H9 (cell line): Measurements from ENCODE around the gene MTCL1. TPM values are rescaled to one million over a fixed set of nuclear protein-coding genes. Genes with fewer than 3 reads are reported as not detected.

Experiments used
- DNase-seq: peaks from one replicate; pipeline ENCODE4 v3.0.0-alpha.2; 2017
- H2AFZ ChIP-seq: one replicate; pipeline ENCODE4 v1.6.1; 2013; ENCODE audit warnings: mild to moderate bottlenecking, low read length, control low read depth, moderate library complexity
- H2AK5ac ChIP-seq: 2 replicates; pipeline ENCODE4 v1.6.1; 2013; ENCODE audit warnings: low read length, control low read depth, mixed read lengths; ENCODE audit not compliant: insufficient read length
- H2BK120ac ChIP-seq: one replicate; pipeline ENCODE4 v1.6.1; 2013; ENCODE audit warnings: low read depth, mild to moderate bottlenecking, low read length, control low read depth, inconsistent platforms; ENCODE audit not compliant: poor library complexity, severe bottlenecking
- H2BK12ac ChIP-seq: 2 replicates; pipeline ENCODE4 v1.6.1; 2013; ENCODE audit warnings: low read length, control low read depth, mixed read lengths, low read depth; ENCODE audit not compliant: insufficient read length
- H2BK15ac ChIP-seq: 2 replicates; pipeline ENCODE4 v1.6.1; 2013; ENCODE audit warnings: low read depth, low read length, control low read depth
- H2BK20ac ChIP-seq: one replicate; pipeline ENCODE4 v1.6.1; 2013; ENCODE audit warnings: low read depth, mild to moderate bottlenecking, low read length, control low read depth, inconsistent platforms; ENCODE audit not compliant: poor library complexity, severe bottlenecking
- H2BK5ac ChIP-seq: 2 replicates; pipeline ENCODE4 v1.6.1; 2013; ENCODE audit warnings: low read length, control low read depth, mixed read lengths; ENCODE audit not compliant: insufficient read length
- H3K14ac ChIP-seq: 2 replicates; pipeline ENCODE4 v1.6.1; 2013; ENCODE audit warnings: low read length, control low read depth; ENCODE audit not compliant: insufficient read depth
- H3K18ac ChIP-seq: 2 replicates; pipeline ENCODE4 v1.6.1; 2013; ENCODE audit warnings: low read depth, mild to moderate bottlenecking, mixed read lengths, low read length, control low read depth; ENCODE audit not compliant: insufficient read length
- H3K23ac ChIP-seq: 2 replicates; pipeline ENCODE4 v1.6.1; 2013; ENCODE audit warnings: low read length, control low read depth, mixed read lengths, low read depth; ENCODE audit not compliant: insufficient read length
- H3K23me2 ChIP-seq: 2 replicates; pipeline ENCODE4 v1.6.1; 2013; ENCODE audit warnings: low read depth, mild to moderate bottlenecking, mixed read lengths, low read length, control low read depth; ENCODE audit not compliant: insufficient read length, poor library complexity, severe bottlenecking
- H3K27ac ChIP-seq: 2 replicates; pipeline ENCODE4 v1.5.1; 2013; ENCODE audit warnings: low read length, control low read depth, mixed read lengths, low read depth; ENCODE audit not compliant: insufficient read length
- H3K27me3 ChIP-seq: 2 replicates; pipeline ENCODE4 v1.6.1; 2013; ENCODE audit warnings: low read length, control low read depth, inconsistent platforms; ENCODE audit not compliant: insufficient read depth
- H3K4ac ChIP-seq: 2 replicates; pipeline ENCODE4 v1.6.1; 2013; ENCODE audit warnings: low read depth, mild to moderate bottlenecking, control low read depth, inconsistent platforms, low read length, moderate library complexity
- H3K4me1 ChIP-seq: 2 replicates; pipeline ENCODE4 v1.6.1; 2013; ENCODE audit warnings: low read length, control low read depth, inconsistent platforms; ENCODE audit not compliant: insufficient read depth
- H3K4me2 ChIP-seq: 2 replicates; pipeline ENCODE4 v1.6.1; 2013; ENCODE audit warnings: low read length, control low read depth, mixed read lengths; ENCODE audit not compliant: insufficient read length, insufficient read depth
- H3K56ac ChIP-seq: 2 replicates; pipeline ENCODE4 v1.6.1; 2013; ENCODE audit warnings: low read depth, mild to moderate bottlenecking, mixed read lengths, low read length, control low read depth; ENCODE audit not compliant: insufficient read length
- H3K79me1 ChIP-seq: 2 replicates; pipeline ENCODE4 v1.6.1; 2013; ENCODE audit warnings: low read depth, mild to moderate bottlenecking, moderate library complexity, low read length, control low read depth, inconsistent platforms; ENCODE audit not compliant: insufficient read depth, poor library complexity, severe bottlenecking
- H3K79me2 ChIP-seq: 2 replicates; pipeline ENCODE4 v1.6.1; 2013; ENCODE audit warnings: low read length, control low read depth, inconsistent platforms; ENCODE audit not compliant: insufficient read depth
- H3K9ac ChIP-seq: 2 replicates; pipeline ENCODE4 v1.6.1; 2013; ENCODE audit warnings: low read length, control low read depth, mixed read lengths; ENCODE audit not compliant: insufficient read length; ENCODE audit errors: extremely low read depth
- H3K9me3 ChIP-seq: one replicate; pipeline ENCODE4 v1.6.1; 2013; ENCODE audit warnings: low read depth, low read length, inconsistent platforms; ENCODE audit not compliant: control insufficient read depth
- H3T11ph ChIP-seq: one replicate; pipeline ENCODE4 v1.6.1; 2013; ENCODE audit warnings: mild to moderate bottlenecking, low read length, control low read depth, inconsistent platforms
- H4K20me1 ChIP-seq: one replicate; pipeline ENCODE4 v1.6.1; 2013; ENCODE audit not compliant: control insufficient read depth, insufficient read length, insufficient read depth
- H4K5ac ChIP-seq: 2 replicates; pipeline ENCODE4 v1.6.1; 2013; ENCODE audit warnings: low read depth, mild to moderate bottlenecking, mixed read lengths, low read length, control low read depth; ENCODE audit not compliant: insufficient read length
- H4K8ac ChIP-seq: replicated peaks from 2 replicates; pipeline ENCODE4 v1.6.1; 2013; ENCODE audit warnings: low read length, control low read depth, mixed read lengths, low read depth; ENCODE audit not compliant: insufficient read length
- H4K91ac ChIP-seq: 2 replicates; pipeline ENCODE4 v1.6.1; 2013; ENCODE audit warnings: low read depth, mild to moderate bottlenecking, moderate library complexity, mixed read lengths, low read length, control low read depth; ENCODE audit not compliant: insufficient read length
- H3K27ac Mint-ChIP-seq, 3 experiments: 2 replicates in 2 of 3; 3 replicates in 1 of 3; pipeline ENCODE4 v1.8.0; 2020 to 2021; ENCODE audit warnings: mixed read lengths in 3 of 3, mild to moderate bottlenecking in 1 of 3, moderate library complexity in 1 of 3
- H3K27me3 Mint-ChIP-seq: 2 replicates; pipeline ENCODE4 v1.8.0; 2021; ENCODE audit warnings: low read depth, mild to moderate bottlenecking, moderate library complexity, mixed read lengths
- H3K36me3 Mint-ChIP-seq, 3 experiments: 2 replicates in 2 of 3; 3 replicates in 1 of 3; pipeline ENCODE4 v1.8.0; 2020 to 2021; ENCODE audit warnings: low read depth in 3 of 3, mixed read lengths in 3 of 3; ENCODE audit not compliant: insufficient read depth in 1 of 3
- H3K4me1 Mint-ChIP-seq, 2 experiments: 2 replicates each; pipeline ENCODE4 v1.8.0; 2020; ENCODE audit warnings: mixed read lengths in 2 of 2
- H3K4me3 Mint-ChIP-seq, 2 experiments: 2 replicates in 1 of 2; 3 replicates in 1 of 2; pipeline ENCODE4 v1.8.0; 2020 to 2021; ENCODE audit warnings: mild to moderate bottlenecking in 2 of 2, mixed read lengths in 2 of 2, moderate library complexity in 1 of 2
- H3K9me3 Mint-ChIP-seq, 2 experiments: 2 replicates in 1 of 2; 3 replicates in 1 of 2; pipeline ENCODE4 v1.8.0; 2020; ENCODE audit warnings: mild to moderate bottlenecking in 2 of 2, mixed read lengths in 2 of 2, moderate library complexity in 1 of 2
- CTCF ChIP-seq: fragments of 200-600 bp; sonication (generic); conservative IDR thresholded peaks from 3 replicates; pipeline ENCODE4 v1.8.0; 2021; ENCODE audit warnings: antibody characterized with exemption, mild to moderate bottlenecking
- WGBS: extraction: QIAGEN DNeasy Blood & Tissue Kit; methylation state at CpG from one replicate; pipeline ENCODE4 v1.1.7; 2013; ENCODE audit warnings: missing lambda C conversion rate, low lambda C conversion rate, mixed read lengths; ENCODE audit not compliant: insufficient read length; ENCODE audit errors: extremely low coverage; 5-methylcytosine and 5-hydroxymethylcytosine counted together
- total RNA-seq: library from RNA; stranded (reverse); gene quantifications from 2 replicates; pipeline ENCODE4 v1.2.1, GENCODE V29; 2021

Gene MTCL1
- total RNA-seq, 1 experiment from 2014 or later: 50.7 TPM

DNA sequence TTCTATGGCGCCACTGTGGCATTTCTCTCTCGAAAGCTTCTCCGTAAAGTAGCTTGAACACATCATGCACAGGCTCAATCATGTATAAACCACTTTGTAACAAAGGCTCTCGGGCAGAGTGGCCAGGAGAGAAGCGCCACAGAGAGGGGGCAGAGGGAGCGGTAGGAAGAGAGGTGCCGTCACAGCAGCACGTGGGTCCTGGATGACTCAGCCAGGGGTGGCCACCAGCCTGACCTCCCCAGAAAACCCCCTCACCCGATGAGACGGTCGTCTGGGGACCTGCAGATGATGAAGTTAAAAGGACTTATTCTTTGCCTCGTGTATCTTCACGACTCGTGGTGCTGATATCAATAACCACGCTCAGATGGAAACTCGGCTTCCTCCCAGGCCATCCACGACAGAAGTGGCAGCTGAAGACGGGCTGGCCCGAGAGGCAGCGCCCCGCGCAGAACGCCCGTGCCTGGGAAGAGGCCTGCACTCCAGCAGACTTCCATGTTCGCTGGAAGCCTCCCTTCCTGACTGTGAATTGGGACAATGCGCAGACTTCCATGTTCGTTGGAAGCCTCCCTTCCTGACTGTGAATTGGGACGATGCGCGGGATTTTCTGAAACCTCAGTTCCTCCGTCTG, 46.4 kb upstream of the MTCL1 start:
- Histone ChIP-seq H2AFZ (no peak overlapping the region), H3K23ac (no peak overlapping the region), H3T11ph (no peak overlapping the region), H3K14ac (peak overlapping the region; percentile 65), H3K79me1 (no peaks in the 10 kb centered on the region), H2BK12ac (no peak overlapping the region), H3K27ac (no peak overlapping the region), H3K4me2 (no peak overlapping the region), H4K5ac (no peak overlapping the region), H3K9me3 (no peaks in the 10 kb centered on the region), H2BK5ac (no peak overlapping the region), H3K79me2 (no peaks in the 10 kb centered on the region), H4K20me1 (no peaks in the 10 kb centered on the region), H2BK120ac (no peak overlapping the region), H3K18ac (peak overlapping the region; percentile 66), H2AK5ac (no peak overlapping the region), H2BK15ac (no peak overlapping the region), H3K56ac (no peak overlapping the region), H3K4me1 (peaks cover 7% of the 10 kb centered on the region), H3K27me3 (no peaks in the 10 kb centered on the region), H3K9ac (no peak overlapping the region), H3K4ac (no peak overlapping the region), H4K8ac (no peak overlapping the region), H2BK20ac (no peak overlapping the region), H3K23me2 (no peaks in the 10 kb centered on the region), H4K91ac (no peak overlapping the region)
- no CpG with 5 or more reads among the region's 31 CpGs for WGBS
- Mint-ChIP-seq H3K27me3 (no peaks in the 10 kb centered on the region; the same call in 1 of the 2 replicates), H3K27ac (no peak overlapping the region; a peak in 1 of 7 replicates), H3K4me3 (no peak overlapping the region), H3K4me1 (peaks cover 49 to 52% of the 10 kb centered on the region in 2 experiments), H3K9me3 (no peaks in the 10 kb centered on the region; a peak in 1 of 5 replicates), H3K36me3 (no peaks in the 10 kb centered on the region)
- DNase-seq: no peak
- TF ChIP-seq CTCF: no peak
